OCI-LY1 (cell line): ENCODE data around the gene IFNAR2.

Experiments used
- EZH2 ChIP-seq: fragments of 200-600 bp; sonication (generic), shearing (Covaris generic); IDR thresholded peaks from 2 replicates; pipeline ENCODE4 v1.8.0; 2017; ENCODE audit warnings: borderline replicate concordance, mixed run types, mild to moderate bottlenecking, antibody characterized with exemption, low read length, moderate library complexity, mixed read lengths
- TF ChIP-seq, protein P1 (sequence below): fragments of 200-600 bp; sonication (generic), shearing (Covaris generic); IDR thresholded peaks from 2 replicates; pipeline ENCODE4 v1.5.1; 2017; ENCODE audit warnings: mild to moderate bottlenecking, antibody characterized with exemption, low read length, moderate library complexity, mixed read lengths

GRCh38 chr21:33257094-33257803 lies 27.5 kb downstream of the IFNAR2 start:
- TF ChIP-seq, protein P1, sequence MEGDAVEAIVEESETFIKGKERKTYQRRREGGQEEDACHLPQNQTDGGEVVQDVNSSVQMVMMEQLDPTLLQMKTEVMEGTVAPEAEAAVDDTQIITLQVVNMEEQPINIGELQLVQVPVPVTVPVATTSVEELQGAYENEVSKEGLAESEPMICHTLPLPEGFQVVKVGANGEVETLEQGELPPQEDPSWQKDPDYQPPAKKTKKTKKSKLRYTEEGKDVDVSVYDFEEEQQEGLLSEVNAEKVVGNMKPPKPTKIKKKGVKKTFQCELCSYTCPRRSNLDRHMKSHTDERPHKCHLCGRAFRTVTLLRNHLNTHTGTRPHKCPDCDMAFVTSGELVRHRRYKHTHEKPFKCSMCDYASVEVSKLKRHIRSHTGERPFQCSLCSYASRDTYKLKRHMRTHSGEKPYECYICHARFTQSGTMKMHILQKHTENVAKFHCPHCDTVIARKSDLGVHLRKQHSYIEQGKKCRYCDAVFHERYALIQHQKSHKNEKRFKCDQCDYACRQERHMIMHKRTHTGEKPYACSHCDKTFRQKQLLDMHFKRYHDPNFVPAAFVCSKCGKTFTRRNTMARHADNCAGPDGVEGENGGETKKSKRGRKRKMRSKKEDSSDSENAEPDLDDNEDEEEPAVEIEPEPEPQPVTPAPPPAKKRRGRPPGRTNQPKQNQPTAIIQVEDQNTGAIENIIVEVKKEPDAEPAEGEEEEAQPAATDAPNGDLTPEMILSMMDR: no peak
- TF ChIP-seq EZH2: no peak
